NCI-H2196 treated with DMSO at 0.1 percent for 48 hours (cell line): Measurements from ENCODE around the gene PPHLN1.
A peak's percentile ranks its signal among the peaks of the same experiment; 100 is the strongest.

ENCODE experiments used
- DNase-seq: peaks from one replicate; lab custom pipeline; 2025; ENCODE audit not compliant: unreplicated experiment; lab: John Stamatoyannopoulos, UW

Gene PPHLN1, protein sequence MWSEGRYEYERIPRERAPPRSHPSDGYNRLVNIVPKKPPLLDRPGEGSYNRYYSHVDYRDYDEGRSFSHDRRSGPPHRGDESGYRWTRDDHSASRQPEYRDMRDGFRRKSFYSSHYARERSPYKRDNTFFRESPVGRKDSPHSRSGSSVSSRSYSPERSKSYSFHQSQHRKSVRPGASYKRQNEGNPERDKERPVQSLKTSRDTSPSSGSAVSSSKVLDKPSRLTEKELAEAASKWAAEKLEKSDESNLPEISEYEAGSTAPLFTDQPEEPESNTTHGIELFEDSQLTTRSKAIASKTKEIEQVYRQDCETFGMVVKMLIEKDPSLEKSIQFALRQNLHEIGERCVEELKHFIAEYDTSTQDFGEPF

DNA sequence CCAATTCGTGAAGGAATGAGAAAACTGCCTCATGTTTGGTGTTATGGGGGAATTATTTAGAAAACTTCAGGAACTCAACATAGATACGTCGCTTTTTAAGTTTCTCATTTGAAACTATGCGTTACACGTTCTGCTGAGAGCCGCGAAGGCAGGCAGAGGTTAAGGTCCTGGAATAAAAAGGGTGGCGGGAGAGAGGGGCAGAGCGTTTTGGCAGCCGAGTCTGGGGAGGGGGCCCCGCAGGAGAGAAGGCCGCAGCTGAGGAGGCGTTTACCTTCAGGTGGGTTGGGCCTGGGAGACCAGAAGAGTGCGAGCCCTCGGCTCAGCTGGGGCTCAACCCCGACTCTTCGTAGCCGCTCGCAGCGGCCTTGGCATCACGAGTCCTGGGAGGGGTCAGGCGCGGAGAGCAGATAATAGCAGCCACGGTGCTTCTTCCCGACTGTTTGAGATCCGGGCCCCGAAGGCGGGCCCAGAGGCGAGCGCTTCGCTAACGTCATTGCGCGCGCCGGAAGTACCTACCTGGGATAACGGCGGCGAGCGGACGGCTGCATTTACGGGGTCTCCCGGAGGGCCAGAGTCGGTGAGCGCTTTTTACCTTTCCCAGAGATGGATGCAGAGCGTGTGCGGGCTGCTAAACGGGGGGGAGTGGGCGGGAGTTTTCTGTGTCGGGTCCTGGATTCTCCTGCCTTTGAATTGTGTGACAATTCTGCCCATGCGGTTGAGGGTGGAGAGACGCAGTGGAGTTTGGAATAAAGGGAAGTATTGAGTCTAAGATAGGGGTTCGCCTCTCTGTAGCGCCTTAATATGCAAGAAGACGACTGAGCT lies at the start of gene PPHLN1, which contains the start of gene ZCRB1:
TSS of gene PPHLN1 (plus strand) at position 515 of the 822 bp plus-strand sequence. CDS start 9,736 bp downstream, outside the sequence.
TSS of gene ZCRB1 (minus strand) at position 442 of the 822 bp plus-strand sequence. CDS start 1,992 bp downstream, outside the sequence.
- peak; percentile 62 for DNase-seq

DNA sequence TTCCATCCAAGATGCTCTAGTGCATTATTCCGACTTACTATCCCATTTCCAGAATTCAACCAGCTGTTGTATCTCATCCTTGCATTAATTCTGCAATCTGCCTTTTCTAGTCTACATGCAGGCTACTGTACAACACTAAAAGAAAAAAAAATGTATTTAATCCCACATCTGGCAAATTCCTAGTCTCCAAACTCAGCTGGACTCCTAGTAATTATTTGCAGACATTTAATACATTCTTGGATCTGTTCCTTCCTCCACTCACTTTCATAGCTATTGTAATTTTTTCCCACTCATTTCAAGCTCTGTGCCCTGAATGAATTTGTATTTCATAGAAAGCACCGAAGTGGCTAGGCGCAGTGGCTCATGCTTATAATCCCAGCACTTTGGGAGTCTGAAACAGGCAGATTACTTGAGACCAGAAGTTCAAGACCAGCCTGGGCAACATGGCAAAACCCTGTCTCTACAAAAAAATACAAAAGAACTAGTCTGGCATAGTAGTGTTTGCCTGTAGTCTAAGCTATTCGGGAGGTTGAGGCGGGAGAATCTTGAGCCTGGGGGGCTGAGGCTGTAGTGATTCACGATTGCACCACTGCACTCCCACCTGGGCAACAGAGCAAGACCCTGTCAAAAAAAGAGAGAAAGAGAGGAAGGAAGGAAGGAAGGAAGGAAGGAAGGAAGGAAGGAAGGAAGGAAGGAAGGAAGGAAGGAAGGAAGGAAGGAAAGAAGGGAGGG lies 48.4 kb upstream of the PPHLN1 start:
- no peak for DNase-seq

DNA sequence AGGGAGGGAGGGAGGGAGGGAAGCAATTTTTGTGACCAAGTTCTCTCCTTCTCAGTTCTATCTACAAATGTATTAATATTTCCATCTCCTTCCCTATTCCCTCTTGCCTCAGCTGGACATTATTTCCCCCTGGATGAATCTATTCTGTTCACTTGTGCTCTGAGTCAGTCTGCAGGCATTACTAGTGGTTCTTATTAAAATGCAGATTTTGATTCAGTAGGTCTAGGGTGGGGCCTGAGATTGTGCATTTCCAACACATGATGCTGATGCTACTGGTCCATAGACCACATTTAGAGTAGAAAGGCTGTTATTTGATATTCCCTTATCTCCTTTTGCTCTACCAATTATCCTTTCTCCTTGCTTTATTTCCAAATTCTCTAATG lies 47.8 kb upstream of the PPHLN1 start:
- DNase-seq = no peak

DNA sequence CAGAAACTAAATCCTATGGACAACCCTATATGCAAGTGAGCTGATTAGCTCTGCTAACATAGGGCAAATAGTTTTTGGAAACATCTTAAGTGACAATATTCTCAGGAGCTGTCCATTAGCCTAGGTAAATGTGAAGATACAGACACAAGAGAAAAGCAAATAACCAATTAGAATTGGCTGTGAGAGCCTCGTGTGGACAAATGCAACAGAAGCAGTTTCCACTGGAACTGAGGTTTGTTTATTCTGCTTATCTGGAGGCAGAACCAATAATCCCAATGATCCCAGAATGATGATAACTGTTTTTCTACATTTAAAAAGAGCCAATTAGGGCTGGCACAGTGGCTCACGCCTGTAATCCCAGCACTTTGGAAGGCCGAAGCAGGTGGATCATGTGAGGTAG lies 44.7 kb upstream of the PPHLN1 start:
- no peak for DNase-seq

DNA sequence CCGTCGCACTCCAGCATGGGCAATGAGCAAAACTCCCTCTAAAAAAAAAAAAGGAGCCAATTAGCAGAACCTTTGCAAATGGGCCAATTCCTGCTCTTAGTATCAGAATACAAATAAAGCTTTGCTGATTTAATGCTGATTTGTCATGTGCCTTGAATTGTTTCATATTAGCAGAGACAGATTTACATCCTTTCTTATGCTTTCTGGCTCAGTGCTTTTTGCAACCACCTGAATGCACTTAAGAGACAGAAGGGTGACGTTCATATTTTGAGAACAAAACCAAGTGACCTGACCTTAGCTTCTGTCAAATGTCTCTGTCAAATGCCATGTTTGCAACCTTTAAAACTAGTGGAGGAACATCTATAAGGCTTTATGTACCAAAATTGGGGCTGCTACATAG lies 44.1 kb upstream of the PPHLN1 start:
- no peak for DNase-seq

DNA sequence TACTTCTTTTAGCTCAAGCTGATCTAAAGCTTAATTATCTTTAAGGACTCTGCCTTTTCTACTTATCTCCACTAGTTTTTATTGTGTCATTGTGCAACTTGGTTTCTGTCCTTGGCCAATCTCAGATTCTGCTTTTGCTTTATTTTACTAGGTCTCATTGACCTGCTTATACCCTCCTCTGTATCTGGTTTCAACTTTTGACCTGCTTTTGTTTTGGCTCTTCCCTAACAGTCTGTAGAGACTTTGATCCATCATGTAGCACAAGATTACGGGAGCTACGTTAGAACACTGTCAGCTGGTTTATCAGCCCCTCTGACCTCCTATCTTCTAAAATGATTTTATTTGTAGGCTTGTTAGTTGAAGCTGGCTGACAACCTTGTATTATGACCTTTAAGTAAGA lies 43.7 kb upstream of the PPHLN1 start:
- DNase-seq = no peak

DNA sequence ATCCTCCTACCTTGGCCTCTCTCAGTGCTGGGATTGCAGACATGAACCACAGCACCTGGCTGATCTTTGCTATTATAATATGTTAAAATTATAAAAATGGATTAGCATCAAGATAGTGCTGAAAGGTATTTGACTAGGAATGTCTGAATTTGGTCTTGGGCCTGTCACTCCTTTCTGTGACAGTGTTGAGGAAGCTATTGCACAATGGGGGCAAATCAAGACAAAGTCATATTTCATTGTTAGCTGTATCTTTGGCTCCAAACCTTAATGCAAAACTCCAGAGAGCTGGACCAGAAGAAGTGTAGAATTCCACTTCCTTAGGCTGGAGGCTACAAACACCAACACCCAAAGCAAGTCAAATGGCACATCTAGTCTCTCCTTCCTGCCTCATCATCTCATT lies 42.2 kb upstream of the PPHLN1 start:
- no peak for DNase-seq

DNA sequence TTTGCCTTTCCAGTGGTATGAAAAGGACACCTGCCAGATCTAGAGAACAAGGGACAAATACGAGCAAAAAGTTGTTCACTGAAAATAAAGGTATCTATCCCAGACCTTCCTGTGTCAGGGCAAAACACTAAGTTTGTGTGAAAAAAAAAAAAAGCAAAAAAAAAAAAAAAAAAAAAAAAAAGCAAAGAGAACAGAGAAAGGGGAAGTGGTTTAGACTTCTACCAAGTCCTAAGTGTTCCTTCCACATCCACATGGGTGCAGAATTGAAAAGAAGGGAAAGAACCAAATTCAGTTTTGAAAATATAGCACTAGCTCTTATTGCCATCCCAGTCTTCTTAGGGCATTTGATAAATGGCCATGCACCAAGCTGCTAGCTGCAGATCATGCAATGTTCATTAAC lies 41.8 kb upstream of the PPHLN1 start:
- no peak for DNase-seq

DNA sequence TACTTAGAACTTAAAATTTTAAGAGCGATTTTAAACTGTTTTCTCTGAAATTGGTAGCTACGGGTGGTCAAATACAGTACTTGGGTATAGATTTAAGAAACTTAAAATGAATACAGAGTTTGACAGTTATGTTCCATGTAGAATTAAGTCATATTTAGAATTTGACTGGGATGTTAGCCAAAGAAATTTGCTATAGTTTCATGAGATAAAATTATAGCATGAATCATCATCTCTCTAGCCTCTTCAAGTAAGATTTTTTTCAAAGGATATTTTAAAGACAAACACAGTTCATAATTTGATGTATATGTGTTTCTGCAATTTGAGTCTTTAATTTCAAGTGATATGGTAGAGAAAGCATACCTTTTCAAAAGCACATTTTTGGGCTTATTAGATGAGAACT lies 41.1 kb upstream of the PPHLN1 start:
- DNase-seq = no peak

DNA sequence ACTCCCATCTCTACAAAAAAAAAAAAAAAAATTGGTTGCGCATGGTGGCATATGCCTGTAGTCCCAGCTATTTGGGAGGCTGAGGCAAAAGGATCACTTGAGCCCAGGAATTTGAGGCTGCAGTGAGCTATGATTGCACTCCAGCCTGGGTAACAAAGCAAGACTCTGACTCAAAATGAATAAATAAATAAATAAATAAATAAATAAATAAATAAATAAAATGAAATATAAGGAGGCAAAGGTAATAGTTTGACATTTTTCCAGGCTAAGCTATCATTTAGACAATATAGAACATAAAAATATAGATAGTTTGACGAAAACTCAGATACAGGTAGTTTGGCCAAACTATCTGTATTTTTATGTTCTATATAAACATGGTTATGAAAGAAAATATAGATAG lies 40.5 kb upstream of the PPHLN1 start:
- DNase-seq = no peak

DNA sequence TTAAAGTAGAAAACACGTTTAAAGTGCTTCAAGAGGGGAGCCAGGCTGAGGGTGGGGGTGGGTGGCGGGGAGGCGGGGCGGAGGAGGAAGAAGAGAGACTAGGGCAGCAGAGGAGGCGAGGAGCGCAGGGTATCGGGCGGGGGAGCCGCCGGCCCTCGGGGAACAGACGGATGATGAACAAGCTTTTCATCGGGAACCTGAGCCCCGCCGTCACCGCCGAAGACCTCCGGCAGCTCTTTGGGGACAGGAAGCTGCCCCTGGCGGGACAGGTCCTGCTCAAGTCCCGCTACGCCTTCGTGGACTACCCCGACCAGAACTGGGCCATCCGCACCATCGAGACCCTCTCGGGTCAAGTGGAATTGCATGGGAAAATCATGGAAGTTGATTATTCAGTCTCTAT lies 39.2 kb upstream of the PPHLN1 start:
- DNase-seq = no peak

DNA sequence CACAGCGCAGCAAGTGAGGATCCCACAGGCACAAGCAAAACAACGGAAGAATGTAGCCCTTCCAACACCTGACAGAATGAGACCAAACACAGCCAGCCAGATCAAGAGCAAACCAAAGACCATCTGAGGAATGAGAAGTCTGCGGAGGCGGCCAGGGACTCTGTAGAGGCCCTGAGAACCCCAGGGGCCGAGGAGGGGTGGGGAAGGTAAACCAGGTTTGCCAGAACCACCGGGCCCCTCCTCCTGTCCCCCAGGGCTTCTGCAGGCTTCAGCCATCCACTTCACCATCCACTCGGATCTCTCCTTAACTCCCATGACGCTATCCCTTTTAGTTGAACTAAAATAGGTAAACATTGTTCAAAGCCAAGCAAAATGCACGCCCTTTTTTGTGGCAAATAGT lies 37.4 kb upstream of the PPHLN1 start:
- no peak for DNase-seq

DNA sequence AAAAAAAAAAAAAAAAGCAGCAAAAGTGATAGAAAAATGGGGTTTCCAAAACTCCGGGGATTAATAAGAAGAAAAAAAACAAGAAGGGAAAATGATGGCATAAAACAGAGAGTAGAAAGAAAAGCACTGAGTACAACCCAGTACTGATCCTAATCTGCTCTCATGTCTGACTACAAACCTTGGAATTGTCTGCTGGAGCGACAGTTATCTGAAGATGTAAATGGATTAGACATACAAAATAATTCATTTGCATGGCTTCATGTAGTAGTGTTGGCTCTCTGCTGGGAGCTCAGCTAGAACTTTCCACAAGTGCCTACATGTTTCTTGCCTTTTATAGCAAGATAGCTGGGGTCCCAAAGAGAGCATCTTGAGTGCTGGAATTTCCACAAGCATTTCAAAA lies 34.3 kb upstream of the PPHLN1 start:
- DNase-seq = no peak

DNA sequence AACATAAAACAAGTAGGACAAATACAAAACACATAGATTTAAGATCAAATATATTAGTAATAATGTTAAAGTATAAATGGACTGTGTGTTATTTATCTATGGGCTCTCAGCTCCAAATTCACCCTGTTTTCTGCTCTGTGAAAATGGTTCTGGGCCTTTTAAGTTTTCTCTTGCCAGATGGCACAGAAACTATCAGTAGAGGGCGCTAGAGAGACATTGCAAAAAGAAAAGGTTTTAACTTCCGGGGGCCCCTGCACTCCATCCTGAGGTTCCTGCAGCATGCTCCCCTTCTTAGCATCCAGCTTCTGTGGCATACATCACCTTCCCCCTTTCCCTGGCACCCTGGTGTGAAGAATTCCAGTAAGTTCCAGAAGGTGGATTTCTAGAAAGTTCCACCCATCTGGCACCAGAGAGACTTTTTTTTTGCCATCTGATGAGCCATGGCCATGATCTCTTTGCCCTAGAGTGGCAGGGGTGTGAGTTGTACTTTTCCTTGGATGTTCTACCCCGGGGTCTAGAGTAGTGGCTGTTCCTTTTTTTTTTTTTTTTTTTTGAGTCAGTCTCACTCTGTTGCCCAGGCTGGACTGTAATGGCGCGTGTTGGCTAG lies 29.4 kb upstream of the PPHLN1 start:
- no peak for DNase-seq

DNA sequence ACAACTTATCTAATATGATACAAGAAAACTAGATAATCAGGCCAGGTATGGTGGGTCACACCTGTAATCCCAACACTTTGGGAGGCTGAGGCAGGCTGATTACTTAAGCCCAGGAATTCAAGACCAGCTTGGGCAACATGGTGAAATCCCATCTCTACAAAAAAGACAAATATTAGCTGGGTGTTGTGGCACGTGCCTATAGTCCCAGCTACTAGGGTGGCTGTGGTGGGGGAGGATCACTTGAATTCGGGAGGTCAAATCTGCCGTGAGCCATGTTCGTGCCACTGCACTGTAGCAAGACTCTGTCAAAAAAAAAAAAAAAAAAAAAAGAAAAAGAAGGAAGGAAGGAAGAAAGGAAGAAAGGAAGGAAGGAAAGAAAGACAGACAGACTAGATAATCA lies 27.1 kb upstream of the PPHLN1 start:
- DNase-seq = no peak

DNA sequence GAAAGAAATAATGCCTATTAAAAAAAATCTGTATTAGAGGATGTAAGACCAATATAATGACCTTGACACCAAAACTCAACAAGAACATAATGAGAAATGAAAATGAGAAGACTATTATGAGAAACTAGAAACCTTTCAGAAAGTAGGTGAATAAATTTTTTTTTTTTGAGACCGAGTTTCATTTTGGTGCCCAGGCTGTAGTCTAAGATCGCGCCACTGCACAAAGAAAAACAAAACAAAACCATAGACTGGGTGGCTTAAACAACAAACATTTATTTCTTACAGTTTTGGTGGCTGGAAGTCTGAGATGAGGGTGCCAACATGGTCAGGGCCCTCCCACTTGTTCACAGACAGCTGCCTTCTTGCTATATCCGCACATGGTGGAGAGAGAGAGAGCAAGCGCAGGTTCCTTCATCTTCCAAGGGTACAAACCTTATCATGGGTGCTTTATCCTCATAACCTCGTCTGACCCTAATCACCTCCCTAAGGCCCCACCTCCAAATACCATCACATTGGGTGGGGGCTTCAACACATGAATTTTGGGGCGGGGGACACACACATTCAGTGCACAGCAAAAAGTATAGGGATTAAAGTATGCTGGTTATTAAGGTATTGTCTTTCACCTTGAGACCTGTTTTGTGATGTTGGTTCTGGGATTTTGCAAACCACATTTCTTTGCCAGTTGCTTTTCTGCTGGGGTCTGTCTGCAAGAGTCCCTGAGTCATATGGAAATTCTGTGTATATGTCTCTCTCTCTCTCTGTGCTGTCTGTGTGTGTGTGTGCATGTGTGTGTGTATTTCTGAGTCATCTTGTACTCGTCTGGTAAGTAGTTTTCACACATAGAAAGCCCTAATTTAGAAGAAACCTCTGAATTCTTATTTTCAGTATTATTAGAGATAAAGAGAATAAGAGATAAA lies 26.3 kb upstream of the PPHLN1 start:
- no peak for DNase-seq

DNA sequence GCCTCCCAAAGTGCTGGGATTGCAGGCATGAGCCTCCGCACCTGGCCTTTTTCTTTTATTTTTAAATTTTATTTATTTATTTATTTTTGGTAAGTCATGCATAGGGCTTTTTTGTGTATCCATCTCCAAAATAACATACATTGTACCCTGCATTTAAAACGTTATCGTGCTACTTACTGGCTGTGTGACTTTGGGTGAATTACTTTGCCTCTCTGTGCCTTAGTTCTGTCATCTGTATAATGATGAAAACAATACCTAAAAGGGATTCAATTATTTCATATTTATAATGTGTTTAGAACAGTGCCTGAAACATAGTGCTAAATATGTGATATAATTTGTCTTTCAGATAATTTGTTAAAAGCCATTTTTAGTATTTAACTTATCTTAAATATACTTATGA lies 19.7 kb upstream of the PPHLN1 start:
- no peak for DNase-seq

DNA sequence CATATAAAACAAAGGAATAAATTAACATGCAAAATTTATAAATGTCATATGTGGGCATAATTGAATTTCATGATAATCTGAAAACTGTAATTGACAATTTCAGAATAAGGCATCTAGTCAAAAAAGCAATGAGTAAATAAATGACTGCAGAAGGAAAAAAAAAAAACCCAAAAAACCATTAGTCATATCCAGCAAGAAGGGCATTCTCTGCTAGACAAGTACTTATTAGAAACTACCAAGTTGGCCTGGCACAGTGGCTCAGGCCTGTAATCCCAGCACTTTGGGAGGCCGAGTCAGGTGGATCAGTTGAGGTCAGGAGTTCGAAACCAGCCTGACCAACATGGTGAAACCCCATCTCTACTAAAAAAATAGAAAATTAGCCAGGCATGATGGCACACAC lies 17.6 kb upstream of the PPHLN1 start:
- DNase-seq = no peak

DNA sequence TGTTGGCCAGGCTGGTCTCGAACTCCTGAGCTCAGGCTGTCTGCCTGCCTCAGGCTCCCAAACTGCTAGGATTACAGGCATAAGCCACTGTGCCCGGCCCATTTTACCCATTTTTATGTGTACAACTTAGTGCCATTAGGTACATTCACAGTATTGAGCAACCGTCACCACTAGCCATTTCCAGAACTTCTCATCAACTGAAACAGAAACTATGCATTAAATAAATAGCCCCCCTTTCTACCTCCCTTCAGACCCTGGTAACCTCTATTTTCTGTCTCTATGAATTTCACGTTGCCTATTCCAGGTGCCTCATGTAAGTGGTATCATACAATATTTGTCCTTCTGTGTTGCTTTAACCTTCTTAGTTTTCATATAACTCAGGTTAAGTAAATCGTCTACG lies 16.0 kb upstream of the PPHLN1 start:
- DNase-seq = no peak

DNA sequence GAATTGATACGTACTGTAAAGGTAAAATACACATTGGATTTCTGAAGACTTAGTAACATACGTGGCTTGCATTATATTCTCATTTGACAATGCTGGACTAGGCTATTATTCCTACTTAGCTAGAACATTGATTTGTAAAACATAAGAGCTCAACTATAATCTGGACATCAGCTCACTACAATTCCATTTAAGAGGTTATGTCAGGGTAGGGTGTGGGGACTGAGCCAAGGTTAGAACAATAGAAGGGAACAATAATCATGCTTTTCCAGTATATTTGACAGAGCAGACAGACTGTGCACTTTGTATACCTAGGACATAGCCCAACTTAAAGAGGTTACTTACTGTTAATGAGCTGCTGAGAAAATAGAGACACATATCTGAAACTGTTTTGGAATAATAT lies 10.9 kb upstream of the PPHLN1 start:
- no peak for DNase-seq
